Endodermal cell (in vitro differentiated cells): ENCODE measurements around the gene ST3GAL3. TPM values are rescaled to one million over a fixed set of nuclear protein-coding genes. Genes with fewer than 3 reads are reported as not detected.

ENCODE experiments used
- DNase-seq: peaks from one replicate; pipeline ENCODE4 v3.0.0-alpha.2; 2017
- H3K27ac ChIP-seq: 2 replicates; pipeline ENCODE4 v1.5.1; 2013; ENCODE audit warnings: mild to moderate bottlenecking, low read depth, low read length, moderate library complexity
- H3K27me3 ChIP-seq: 2 replicates; pipeline ENCODE4 v1.6.1; 2013; ENCODE audit warnings: mild to moderate bottlenecking, low read length, moderate library complexity; ENCODE audit not compliant: insufficient read depth, control insufficient read depth, poor library complexity, severe bottlenecking
- H3K36me3 ChIP-seq: 2 replicates; pipeline ENCODE4 v1.7.0; 2013; ENCODE audit warnings: mild to moderate bottlenecking, low read length, moderate library complexity; ENCODE audit not compliant: control insufficient read depth, insufficient read depth
- H3K4me1 ChIP-seq: one replicate; pipeline ENCODE4 v1.7.0; 2013; ENCODE audit warnings: low read length; ENCODE audit not compliant: control insufficient read depth, insufficient read depth
- H3K4me3 ChIP-seq: 2 replicates; pipeline ENCODE4 v1.5.1; 2013; ENCODE audit warnings: mild to moderate bottlenecking, low read length, moderate library complexity
- H3K9ac ChIP-seq: 2 replicates; pipeline ENCODE4 v1.6.1; 2013; ENCODE audit warnings: mild to moderate bottlenecking, low read length, moderate library complexity; ENCODE audit not compliant: poor library complexity, severe bottlenecking; ENCODE audit errors: extremely low read depth
- H3K9me3 ChIP-seq: 2 replicates; pipeline ENCODE4 v1.6.1; 2013; ENCODE audit warnings: mild to moderate bottlenecking, low read length, moderate library complexity; ENCODE audit not compliant: control insufficient read depth
- H3K27ac Mint-ChIP-seq: 2 replicates; pipeline ENCODE4 v1.8.0; 2020; ENCODE audit warnings: mixed read lengths
- H3K27me3 Mint-ChIP-seq: 2 replicates; pipeline ENCODE4 v1.8.0; 2021; ENCODE audit warnings: mild to moderate bottlenecking, mixed read lengths; ENCODE audit not compliant: insufficient read depth
- H3K36me3 Mint-ChIP-seq: 2 replicates; pipeline ENCODE4 v1.8.0; 2020; ENCODE audit warnings: low read depth, mixed read lengths
- H3K4me1 Mint-ChIP-seq: 2 replicates; pipeline ENCODE4 v1.8.0; 2020; ENCODE audit warnings: mixed read lengths
- H3K4me3 Mint-ChIP-seq: 2 replicates; pipeline ENCODE4 v1.8.0; 2020; ENCODE audit warnings: mild to moderate bottlenecking, moderate library complexity, mixed read lengths
- H3K9me3 Mint-ChIP-seq: 2 replicates; pipeline ENCODE4 v1.8.0; 2020; ENCODE audit warnings: mild to moderate bottlenecking, mixed read lengths
- CTCF ChIP-seq: fragments of 200-600 bp; sonication (generic); conservative IDR thresholded peaks from 2 replicates; pipeline ENCODE4 v1.5.0; 2021; ENCODE audit warnings: antibody characterized with exemption, mild to moderate bottlenecking
- WGBS, 2 experiments: methylation state at CpG; one replicate each; pipeline versions ENCODE4 v1.1.5 to v1.1.7; 2013; ENCODE audit warnings: missing lambda C conversion rate in 2 of 2, mixed read lengths in 1 of 2; ENCODE audit not compliant: insufficient coverage in 1 of 2, insufficient read length in 1 of 2; 5-methylcytosine and 5-hydroxymethylcytosine counted together
- total RNA-seq, 2 donors: library from RNA; stranded (reverse); fragmentation: NEBNext Ultra II Directional in 1 of 2; extraction: Animal tissue kit (Norgen Biotek cat#: 25700) in 1 of 2; gene quantifications; 2 replicates in 1 of 2; 3 replicates in 1 of 2; pipeline ENCODE4 v1.2.1, GENCODE V29; 2021

Gene ST3GAL3
- total RNA-seq, 2 donors from 2014 or later = 15.5 to 15.9 TPM

DNA sequence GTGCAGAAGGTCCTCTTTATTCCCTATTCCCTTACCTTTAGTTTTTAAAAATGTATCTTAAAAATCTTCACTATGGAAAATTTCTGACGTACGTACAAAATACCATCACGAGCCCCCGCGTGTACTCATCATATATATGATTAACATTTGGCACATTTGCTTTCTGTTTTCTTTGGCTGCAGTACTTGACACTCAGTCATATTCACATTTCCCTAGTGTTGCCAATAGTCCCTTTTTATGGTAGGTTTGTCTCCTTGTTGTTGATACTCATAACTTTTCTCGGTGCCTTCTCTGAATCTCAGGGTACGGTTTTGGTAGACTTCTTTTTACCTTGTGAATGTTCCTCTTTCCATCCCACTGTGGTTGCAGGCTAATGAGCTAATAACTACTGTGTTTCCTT is 34.1 kb upstream of the ST3GAL3 start:
- no peak overlapping the region for H3K27ac Mint-ChIP-seq
- H3K4me1 Mint-ChIP-seq = no peaks in the 10 kb centered on the region
- H3K27me3 ChIP-seq = no peaks in the 10 kb centered on the region
- no peak overlapping the region for H3K27ac ChIP-seq
- no peak overlapping the region for H3K4me3 ChIP-seq
- H3K9ac ChIP-seq = no peak overlapping the region
- H3K4me3 Mint-ChIP-seq = no peak overlapping the region
- no peak for TF ChIP-seq CTCF
- H3K36me3 Mint-ChIP-seq = peaks cover 78% of the 10 kb centered on the region
- no peak for DNase-seq
- no peaks in the 10 kb centered on the region for H3K9me3 ChIP-seq
- peaks cover 83% of the 10 kb centered on the region for H3K36me3 ChIP-seq
- no peaks in the 10 kb centered on the region for H3K27me3 Mint-ChIP-seq
- H3K9me3 Mint-ChIP-seq = no peaks in the 10 kb centered on the region
- no peaks in the 10 kb centered on the region for H3K4me1 ChIP-seq
- WGBS, 2 experiments = 96 to 97% methylated on average over 5 to 7 of the region's 7 CpGs

GRCh38 chr1:43678940-43679339 is 28.4 kb upstream of the ST3GAL3 start:
- Mint-ChIP-seq H3K36me3 (peaks cover 66% of the 10 kb centered on the region), H3K27ac (no peak overlapping the region), H3K4me3 (no peak overlapping the region), H3K4me1 (no peaks in the 10 kb centered on the region), H3K9me3 (no peaks in the 10 kb centered on the region), H3K27me3 (no peaks in the 10 kb centered on the region)
- H3K9me3 ChIP-seq = no peaks in the 10 kb centered on the region
- H3K27me3 ChIP-seq = no peaks in the 10 kb centered on the region
- WGBS, 2 experiments = 93 to 100% methylated on average over 1 to 2 of the region's 2 CpGs
- no peak for DNase-seq
- H3K4me1 ChIP-seq = no peaks in the 10 kb centered on the region
- no peak for TF ChIP-seq CTCF
- H3K36me3 ChIP-seq = peaks cover 86% of the 10 kb centered on the region
- H3K9ac ChIP-seq = no peak overlapping the region
- no peak overlapping the region for H3K4me3 ChIP-seq
- no peak overlapping the region for H3K27ac ChIP-seq

DNA sequence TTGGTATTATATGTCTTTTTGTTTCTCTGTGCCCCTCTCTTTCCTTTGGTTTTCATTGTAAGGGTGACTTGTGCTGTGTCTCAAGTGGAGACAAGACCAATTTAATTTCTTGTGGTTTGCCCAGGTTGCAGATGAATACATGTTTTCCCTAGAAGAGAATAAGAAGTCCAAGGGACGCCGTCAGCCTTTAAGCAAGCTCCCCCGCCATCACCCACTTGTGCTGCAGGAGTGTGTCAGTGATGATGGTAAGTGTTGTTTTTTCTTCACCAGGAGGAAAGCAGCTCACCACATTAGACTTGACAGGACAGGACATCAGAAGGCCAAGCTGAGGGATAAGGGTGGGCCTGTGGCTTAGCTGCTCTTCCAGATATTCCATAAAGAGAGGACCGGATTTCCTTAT is 23.8 kb upstream of the ST3GAL3 start:
- Histone ChIP-seq H3K27ac (no peak overlapping the region), H3K4me3 (no peak overlapping the region), H3K9me3 (no peaks in the 10 kb centered on the region), H3K36me3 (peaks cover 94% of the 10 kb centered on the region), H3K9ac (no peak overlapping the region), H3K27me3 (no peaks in the 10 kb centered on the region), H3K4me1 (no peaks in the 10 kb centered on the region)
- DNase-seq = no peak
- H3K9me3 Mint-ChIP-seq = no peaks in the 10 kb centered on the region
- H3K4me3 Mint-ChIP-seq = no peak overlapping the region
- peaks cover 80% of the 10 kb centered on the region for H3K36me3 Mint-ChIP-seq
- no peak for TF ChIP-seq CTCF
- 96% methylated on average over 3 of the region's 4 CpGs; no CpG with 5 or more reads in 1 of the 2 experiments for WGBS, 2 experiments
- no peaks in the 10 kb centered on the region for H3K27me3 Mint-ChIP-seq
- H3K4me1 Mint-ChIP-seq = no peaks in the 10 kb centered on the region
- H3K27ac Mint-ChIP-seq = no peak overlapping the region
